Omental fat pad (tissue), 4 donors: ENCODE data around the gene NFKBIL1. TPM values are rescaled to one million over a fixed set of nuclear protein-coding genes. Genes with fewer than 3 reads are reported as not detected.
"Not testable (repeated sequence)": the region's sequence is repeated elsewhere in the genome, so short reads cannot be mapped to it uniquely, and the experiment has no call there.

Source experiments
- ATAC-seq: fragments of 150-250 bp; one replicate; pipeline ENCODE4 v1.9.1; 2016; ENCODE audit warnings: mild to moderate bottlenecking, moderate library complexity; ENCODE audit not compliant: low FRiP score
- DNase-seq: peaks from one replicate; pipeline ENCODE4 v3.0.0-alpha.2; 2019; ENCODE audit warnings: low spot score
- total RNA-seq, 4 donors: library from RNA; depleted of rRNA; stranded (reverse); fragments of >200 nt; gene quantifications; one replicate each; pipeline ENCODE4 v1.1.0, GENCODE V29; 2016
- TF ChIP-seq, protein P1 (sequence below), 3 donors: fragments of 450-650 bp; IDR thresholded peaks; one replicate each; pipeline ENCODE4 v1.5.1; 2016 to 2017; ENCODE audit warnings: antibody characterized with exemption in 3 of 3, mild to moderate bottlenecking in 3 of 3, moderate library complexity in 2 of 3

The NFKBIL1 gene
- total RNA-seq, 4 donors from 2014 or later: 11.0 to 21.6 (median 16.3) TPM

DNA sequence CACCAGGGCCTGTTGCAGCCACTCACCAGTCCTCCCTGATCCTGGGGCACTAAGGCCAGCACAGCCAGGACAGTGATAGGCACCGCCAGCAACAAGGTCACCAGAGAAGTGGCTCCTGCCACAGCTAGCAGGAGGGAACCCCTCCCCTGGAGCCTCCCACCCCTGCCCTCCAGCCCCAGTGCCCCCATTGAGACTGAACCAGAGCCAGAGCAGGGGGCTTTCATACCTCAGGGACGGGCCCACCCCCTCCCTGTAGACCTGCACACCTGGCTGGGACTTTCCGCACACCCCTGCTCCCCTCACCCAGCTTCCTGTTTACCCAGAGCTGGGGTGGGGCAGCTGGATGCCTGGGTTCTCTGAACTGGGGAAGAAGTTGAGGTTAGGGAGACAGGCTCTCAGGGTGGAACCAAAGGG is 34.8 kb downstream of the NFKBIL1 start, which contains the start of gene LTB:
Gene LTB (minus strand): TSS at position 195 of the 414 bp plus-strand sequence. CDS start 7 bp downstream, at position 188.
- ATAC-seq: no peak
- no peak for DNase-seq
- TF ChIP-seq, protein P1, sequence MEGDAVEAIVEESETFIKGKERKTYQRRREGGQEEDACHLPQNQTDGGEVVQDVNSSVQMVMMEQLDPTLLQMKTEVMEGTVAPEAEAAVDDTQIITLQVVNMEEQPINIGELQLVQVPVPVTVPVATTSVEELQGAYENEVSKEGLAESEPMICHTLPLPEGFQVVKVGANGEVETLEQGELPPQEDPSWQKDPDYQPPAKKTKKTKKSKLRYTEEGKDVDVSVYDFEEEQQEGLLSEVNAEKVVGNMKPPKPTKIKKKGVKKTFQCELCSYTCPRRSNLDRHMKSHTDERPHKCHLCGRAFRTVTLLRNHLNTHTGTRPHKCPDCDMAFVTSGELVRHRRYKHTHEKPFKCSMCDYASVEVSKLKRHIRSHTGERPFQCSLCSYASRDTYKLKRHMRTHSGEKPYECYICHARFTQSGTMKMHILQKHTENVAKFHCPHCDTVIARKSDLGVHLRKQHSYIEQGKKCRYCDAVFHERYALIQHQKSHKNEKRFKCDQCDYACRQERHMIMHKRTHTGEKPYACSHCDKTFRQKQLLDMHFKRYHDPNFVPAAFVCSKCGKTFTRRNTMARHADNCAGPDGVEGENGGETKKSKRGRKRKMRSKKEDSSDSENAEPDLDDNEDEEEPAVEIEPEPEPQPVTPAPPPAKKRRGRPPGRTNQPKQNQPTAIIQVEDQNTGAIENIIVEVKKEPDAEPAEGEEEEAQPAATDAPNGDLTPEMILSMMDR (IDR thresholded peaks at IDR 0.05): no peak

DNA sequence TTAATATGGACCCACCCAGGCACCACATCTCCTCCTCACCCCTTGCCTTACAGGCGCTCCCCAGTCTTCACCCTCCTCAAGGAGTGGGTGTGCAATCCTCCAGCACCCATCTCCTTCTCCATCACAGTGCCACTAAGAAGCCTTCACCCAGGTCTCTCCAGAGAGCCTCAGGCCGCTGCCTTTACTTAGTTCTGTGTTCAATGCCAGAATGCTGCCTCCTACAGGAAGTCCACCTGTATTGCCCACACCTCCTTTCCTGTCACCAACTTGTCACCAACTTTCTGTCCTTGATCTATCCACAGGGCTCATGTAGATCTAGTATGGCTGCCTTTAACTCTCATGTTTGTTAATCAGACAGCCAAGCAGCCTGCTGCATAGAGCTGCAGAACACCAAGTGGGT is 38.1 kb downstream of the NFKBIL1 start:
- ATAC-seq (no peak), DNase-seq (no peak)
- TF ChIP-seq, protein P1 (IDR thresholded peaks at IDR 0.05): no peak

GRCh38 chr6:31586008-31586407 is 38.6 kb downstream of the NFKBIL1 start, which contains the start of gene LST1:
LST1 (plus strand) TSS chr6:31586277; CDS start chr6:31587300, 1,023 bp downstream.
- ATAC-seq: no peak
- TF ChIP-seq, protein P1 (IDR thresholded peaks at IDR 0.05): no peak

DNA sequence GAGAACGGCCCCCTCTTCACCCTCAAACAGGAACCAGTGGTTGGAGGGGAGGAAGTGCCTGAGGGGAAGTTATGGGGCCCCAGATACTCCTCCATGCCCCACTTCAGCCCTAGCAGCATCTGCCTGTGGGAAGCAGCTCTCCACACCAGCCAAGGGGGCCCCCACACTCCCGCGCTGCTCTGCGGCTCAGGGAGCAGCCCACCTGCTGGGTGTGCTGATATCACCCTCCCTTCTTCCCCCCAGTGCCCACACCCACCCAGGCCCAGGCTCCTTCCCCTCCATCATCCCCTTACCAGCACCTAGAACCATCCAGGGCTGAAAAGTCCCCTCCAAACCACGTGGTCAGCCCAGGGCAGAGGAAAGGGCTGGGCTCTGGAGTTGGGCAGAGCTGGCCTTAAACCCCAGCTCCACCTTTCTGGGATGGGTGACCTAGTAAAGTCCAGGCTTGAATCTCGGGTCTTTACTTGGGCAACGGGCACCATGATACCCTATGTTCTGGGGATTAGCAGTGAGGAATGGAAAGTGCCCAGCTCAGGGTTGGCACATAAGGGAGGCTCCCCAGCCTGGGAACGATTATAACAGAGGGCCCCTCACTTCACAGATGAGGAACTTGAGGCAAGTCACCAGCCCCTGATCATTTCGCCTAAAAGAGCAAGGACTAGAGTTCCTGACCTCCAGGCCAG is 39.3 kb downstream of the NFKBIL1 start:
- ATAC-seq (no peak), DNase-seq (no peak)
- TF ChIP-seq, protein P1 (IDR thresholded peaks at IDR 0.05): no peak

More at GRCh38 chr6:31586008-31586407, 38.6 kb downstream of the NFKBIL1 start, which contains the start of gene LST1:
- DNase-seq: no peak

GRCh38 chr6:31587791-31588777 is 40.7 kb downstream of the NFKBIL1 start:
- DNase-seq: no peak
- no peak for ATAC-seq
- TF ChIP-seq, protein P1 (IDR thresholded peaks at IDR 0.05): no peak

DNA sequence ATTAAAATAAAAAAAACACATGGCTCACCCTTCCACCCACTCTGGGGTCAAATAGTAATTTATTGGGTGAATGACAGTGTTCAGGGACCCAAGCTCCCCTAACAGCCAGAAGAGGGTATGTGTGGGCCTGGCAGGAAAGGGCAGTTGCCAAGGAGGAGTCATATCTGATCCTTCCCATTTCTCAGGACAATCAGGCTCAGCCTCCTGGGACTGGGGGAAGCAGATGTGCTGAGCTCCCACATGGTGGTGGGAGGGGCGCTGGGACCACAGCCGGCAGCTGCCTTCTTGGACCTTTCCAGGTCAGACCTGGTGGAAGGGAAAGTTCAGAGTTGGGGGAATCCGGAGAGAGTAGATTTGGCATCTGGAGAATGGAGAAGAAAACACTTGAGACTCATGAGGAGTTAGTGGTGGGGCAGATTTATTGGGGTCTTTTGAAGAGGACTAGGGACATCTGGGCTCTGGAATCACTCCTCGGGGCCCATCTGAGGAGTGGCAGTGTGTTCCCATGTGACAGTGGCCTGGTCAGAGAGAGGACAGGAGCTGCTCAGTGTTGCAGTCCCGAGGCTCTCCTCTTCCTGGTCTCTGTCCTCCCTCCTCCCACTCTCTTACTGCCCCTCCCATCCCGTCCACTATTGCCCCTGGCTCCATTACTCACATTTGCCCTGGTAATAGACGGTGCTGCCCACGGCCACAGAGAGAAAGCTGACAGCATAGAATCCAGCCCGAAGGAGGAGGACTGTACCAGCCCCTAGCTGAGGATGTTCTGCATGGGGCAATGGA is 41.7 kb downstream of the NFKBIL1 start:
- DNase-seq: no peak
- no peak for ATAC-seq
- TF ChIP-seq, protein P1 (IDR thresholded peaks at IDR 0.05): no peak

DNA sequence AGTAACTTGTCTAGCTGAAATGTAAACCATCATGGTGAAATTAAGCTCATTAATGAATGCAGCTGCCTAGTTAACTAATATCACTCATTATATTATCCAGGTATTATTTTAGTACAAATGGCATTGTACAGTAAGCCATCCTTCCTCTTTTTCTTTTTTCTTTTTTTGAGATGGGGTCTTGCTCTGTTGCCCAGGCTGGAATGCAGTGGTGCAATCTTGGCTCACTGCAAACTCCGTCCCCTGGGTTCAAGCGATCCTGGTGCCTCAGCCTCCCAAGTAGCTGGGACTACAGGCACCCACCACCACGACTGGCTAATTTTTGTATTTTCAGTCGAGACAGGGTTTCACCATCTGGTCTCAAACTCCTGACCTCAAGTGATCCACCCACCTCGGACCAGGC is 43.3 kb downstream of the NFKBIL1 start:
- ATAC-seq, DNase-seq: not testable (repeated sequence)
